ENCODE measurements around the gene CCDC107. TPM values are rescaled to one million over a fixed set of nuclear protein-coding genes. Genes with fewer than 3 reads are reported as not detected.

CCDC107 gene
- total and polyA plus RNA-seq, 2 experiments from 2014 or later: 6.9 to 18.4 TPM

DNA sequence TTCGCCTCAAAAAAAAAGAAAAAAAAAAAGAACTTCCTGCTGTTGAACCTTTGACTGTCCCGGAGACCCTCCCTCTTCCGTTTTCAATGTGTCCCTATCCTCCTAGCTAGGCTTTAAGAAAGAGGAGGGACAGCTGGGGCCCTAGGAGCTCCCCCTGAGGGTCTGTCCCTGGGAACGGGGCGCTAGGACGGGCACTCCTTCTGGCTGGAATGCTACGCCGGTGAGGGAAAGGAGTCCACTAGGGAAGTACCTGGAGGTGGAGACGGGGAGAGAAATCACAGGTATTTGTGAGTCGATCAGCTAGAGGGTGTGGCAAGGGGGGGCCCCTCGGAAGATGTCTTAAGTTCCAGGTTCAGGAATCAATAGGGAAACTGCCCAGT is 11.9 kb upstream of the CCDC107 start:
- H3K4me1 Mint-ChIP-seq: peaks cover 43% of the 10 kb centered on the region
- peak overlapping the region; percentile 87 for H3K27ac ChIP-seq (ENCODE audit: low read depth)
- H3K27ac Mint-ChIP-seq: peak overlapping the region; percentile 80
- H3K4me1 ChIP-seq (ENCODE audit: insufficient read depth): peaks cover 38% of the 10 kb centered on the region
- TF ChIP-seq POLR2AphosphoS5 (IDR thresholded peaks at IDR 0.05; ENCODE audit: low read depth): no peak
- TF ChIP-seq, protein P1, sequence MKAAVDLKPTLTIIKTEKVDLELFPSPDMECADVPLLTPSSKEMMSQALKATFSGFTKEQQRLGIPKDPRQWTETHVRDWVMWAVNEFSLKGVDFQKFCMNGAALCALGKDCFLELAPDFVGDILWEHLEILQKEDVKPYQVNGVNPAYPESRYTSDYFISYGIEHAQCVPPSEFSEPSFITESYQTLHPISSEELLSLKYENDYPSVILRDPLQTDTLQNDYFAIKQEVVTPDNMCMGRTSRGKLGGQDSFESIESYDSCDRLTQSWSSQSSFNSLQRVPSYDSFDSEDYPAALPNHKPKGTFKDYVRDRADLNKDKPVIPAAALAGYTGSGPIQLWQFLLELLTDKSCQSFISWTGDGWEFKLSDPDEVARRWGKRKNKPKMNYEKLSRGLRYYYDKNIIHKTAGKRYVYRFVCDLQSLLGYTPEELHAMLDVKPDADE (IDR thresholded peaks at IDR 0.05): 0 out of 2 replicates have a peak, but pooled peaks have one; percentile 28
- TF ChIP-seq, protein P2, sequence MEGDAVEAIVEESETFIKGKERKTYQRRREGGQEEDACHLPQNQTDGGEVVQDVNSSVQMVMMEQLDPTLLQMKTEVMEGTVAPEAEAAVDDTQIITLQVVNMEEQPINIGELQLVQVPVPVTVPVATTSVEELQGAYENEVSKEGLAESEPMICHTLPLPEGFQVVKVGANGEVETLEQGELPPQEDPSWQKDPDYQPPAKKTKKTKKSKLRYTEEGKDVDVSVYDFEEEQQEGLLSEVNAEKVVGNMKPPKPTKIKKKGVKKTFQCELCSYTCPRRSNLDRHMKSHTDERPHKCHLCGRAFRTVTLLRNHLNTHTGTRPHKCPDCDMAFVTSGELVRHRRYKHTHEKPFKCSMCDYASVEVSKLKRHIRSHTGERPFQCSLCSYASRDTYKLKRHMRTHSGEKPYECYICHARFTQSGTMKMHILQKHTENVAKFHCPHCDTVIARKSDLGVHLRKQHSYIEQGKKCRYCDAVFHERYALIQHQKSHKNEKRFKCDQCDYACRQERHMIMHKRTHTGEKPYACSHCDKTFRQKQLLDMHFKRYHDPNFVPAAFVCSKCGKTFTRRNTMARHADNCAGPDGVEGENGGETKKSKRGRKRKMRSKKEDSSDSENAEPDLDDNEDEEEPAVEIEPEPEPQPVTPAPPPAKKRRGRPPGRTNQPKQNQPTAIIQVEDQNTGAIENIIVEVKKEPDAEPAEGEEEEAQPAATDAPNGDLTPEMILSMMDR (conservative IDR thresholded peaks at IDR 0.05; ENCODE audit: low read depth in 2 of 2): peak; percentile 18 to 33; a peak in 2 of 4 replicates
- H3K4me3 Mint-ChIP-seq: peak overlapping the region; percentile 83
- H3K36me3 Mint-ChIP-seq (ENCODE audit: low read depth): peaks cover under 1% of the 10 kb centered on the region
- H3K9me3 Mint-ChIP-seq: peaks cover 3% of the 10 kb centered on the region
- H3K27me3 ChIP-seq (ENCODE audit: insufficient read depth): no peaks in the 10 kb centered on the region
- ATAC-seq: peak; percentile 72
- peak; percentile 91 for DNase-seq (ENCODE audit: low spot score)
- peak overlapping the region; percentile 97 for H3K4me2 ChIP-seq
- peaks cover 15% of the 10 kb centered on the region; the same call in 1 of the 2 replicates for H3F3A ChIP-seq (replicated peaks; ENCODE audit: low read depth)
- H3K79me2 ChIP-seq (replicated peaks; ENCODE audit: insufficient read depth): no peaks in the 10 kb centered on the region
- H3K9me2 ChIP-seq (ENCODE audit: insufficient read depth): no peaks in the 10 kb centered on the region
- no peaks in the 10 kb centered on the region for H4K20me1 ChIP-seq (replicated peaks; ENCODE audit: insufficient read depth)
- peak overlapping the region; percentile 95 for H3K4me3 ChIP-seq
- H3K27me3 Mint-ChIP-seq (ENCODE audit: insufficient read depth, low read depth, poor library complexity): peaks cover 32% of the 10 kb centered on the region
- peak overlapping the region; percentile 99 for H2AFZ ChIP-seq
- H3K36me3 ChIP-seq (ENCODE audit: insufficient read depth): no peaks in the 10 kb centered on the region

DNA sequence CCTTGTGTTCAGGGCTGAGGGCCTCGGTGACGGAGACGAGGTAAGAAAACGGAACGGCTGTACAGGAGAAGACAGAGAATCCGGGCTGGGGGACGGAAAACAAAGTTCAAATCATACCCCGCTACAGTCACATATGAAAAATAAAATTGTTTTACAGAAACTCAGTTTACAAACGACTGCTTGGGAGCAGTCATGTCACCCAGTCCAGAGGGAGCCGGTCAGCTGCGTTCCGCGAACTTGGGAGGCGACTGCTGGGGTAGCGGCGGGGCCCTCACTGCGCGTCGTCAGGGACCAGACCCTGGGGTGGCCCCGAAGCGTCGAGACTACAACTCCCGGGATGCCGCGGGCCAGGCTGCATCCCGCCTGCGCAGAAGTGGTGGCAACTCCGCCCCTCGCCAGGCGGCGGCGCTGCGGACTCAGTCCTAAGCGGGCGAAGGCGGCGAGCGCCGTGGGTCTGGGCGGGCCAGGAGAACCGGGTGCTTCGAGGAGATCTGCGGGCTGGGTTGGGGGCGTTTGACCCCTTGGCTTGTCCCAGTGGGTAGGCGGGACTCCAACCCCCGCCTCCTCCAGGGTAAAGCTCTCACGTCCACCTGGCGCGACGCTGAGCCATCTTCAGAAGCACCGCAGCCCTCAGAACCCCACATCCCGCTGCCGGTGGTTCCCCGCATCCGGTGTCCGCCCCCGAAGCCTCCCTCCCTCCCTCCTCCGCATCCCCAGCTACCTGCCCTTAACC is 11.4 kb upstream of the CCDC107 start:
- peak overlapping the region; percentile 99 for H2AFZ ChIP-seq
- peaks cover 15% of the 10 kb centered on the region; the same call in 1 of the 2 replicates for H3F3A ChIP-seq (replicated peaks; ENCODE audit: low read depth)
- H3K27me3 ChIP-seq (ENCODE audit: insufficient read depth): no peaks in the 10 kb centered on the region
- TF ChIP-seq STAT1 (IDR thresholded peaks at IDR 0.05; ENCODE audit: unreplicated experiment) (no peak), CREB1 (CRISPR knock-in tag; IDR thresholded peaks at IDR 0.05; ENCODE audit: low read depth) (peak; percentile 59), POLR2AphosphoS5 (IDR thresholded peaks at IDR 0.05; ENCODE audit: low read depth) (peak; percentile 69)
- TF ChIP-seq, protein P2 (conservative IDR thresholded peaks at IDR 0.05; ENCODE audit: low read depth in 2 of 2): peak; percentile 57 to 95
- peak overlapping the region; percentile 97 for H3K4me2 ChIP-seq
- DNase-seq (ENCODE audit: low spot score) (peak; percentile 96), ATAC-seq (peak; percentile 88)
- no peaks in the 10 kb centered on the region for H3K79me2 ChIP-seq (replicated peaks; ENCODE audit: insufficient read depth)
- H3K36me3 ChIP-seq (ENCODE audit: insufficient read depth): no peaks in the 10 kb centered on the region
- peak overlapping the region; percentile 80 for H3K27ac Mint-ChIP-seq
- no peaks in the 10 kb centered on the region for H3K9me2 ChIP-seq (ENCODE audit: insufficient read depth)
- H3K9me3 Mint-ChIP-seq: no peaks in the 10 kb centered on the region; the same call in 2 of the 3 replicates
- peaks cover 35% of the 10 kb centered on the region for H3K27me3 Mint-ChIP-seq (ENCODE audit: insufficient read depth, low read depth, poor library complexity)
- H3K4me1 ChIP-seq (ENCODE audit: insufficient read depth): peaks cover 43% of the 10 kb centered on the region
- H3K36me3 Mint-ChIP-seq (ENCODE audit: low read depth): no peaks in the 10 kb centered on the region; the same call in 2 of the 3 replicates
- peak overlapping the region; percentile 83 for H3K4me3 Mint-ChIP-seq
- H4K20me1 ChIP-seq (replicated peaks; ENCODE audit: insufficient read depth): no peaks in the 10 kb centered on the region
- H3K4me3 ChIP-seq: peak overlapping the region; percentile 95
- H3K4me1 Mint-ChIP-seq: peaks cover 48% of the 10 kb centered on the region
- peak overlapping the region; percentile 87; the same call in 1 of the 2 replicates for H3K27ac ChIP-seq (ENCODE audit: low read depth)
